GM18867 (cell line): ENCODE data around the gene ICA1L.

ENCODE experiments used
- ATAC-seq: cut with Tn5 transposase; IDR thresholded peaks from one replicate; pipeline ENCODE4 v1.9.1; 2021; ENCODE audit warnings: mild to moderate bottlenecking, moderate library complexity; ENCODE audit not compliant: unreplicated experiment

Gene ICA1L

DNA sequence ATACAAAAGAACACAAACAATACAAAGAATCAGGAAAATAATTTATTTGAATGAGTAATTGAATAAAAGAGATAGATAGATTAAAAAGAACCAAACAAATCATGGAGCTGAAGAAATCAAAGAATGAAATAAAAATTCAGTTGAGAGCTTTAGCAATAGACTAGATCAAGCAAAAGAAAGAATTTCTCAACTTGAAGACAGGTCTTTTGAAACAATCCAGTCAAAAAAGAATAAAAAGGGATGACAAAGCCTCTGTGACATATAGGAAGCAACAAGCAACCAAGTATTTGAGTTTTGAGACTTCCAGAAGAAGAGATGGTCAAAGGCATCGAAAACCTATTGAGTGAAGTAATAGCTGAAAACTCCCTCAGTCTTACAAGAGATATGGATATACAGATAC lies 128.0 kb downstream of the ICA1L start:
- ATAC-seq = no peak

DNA sequence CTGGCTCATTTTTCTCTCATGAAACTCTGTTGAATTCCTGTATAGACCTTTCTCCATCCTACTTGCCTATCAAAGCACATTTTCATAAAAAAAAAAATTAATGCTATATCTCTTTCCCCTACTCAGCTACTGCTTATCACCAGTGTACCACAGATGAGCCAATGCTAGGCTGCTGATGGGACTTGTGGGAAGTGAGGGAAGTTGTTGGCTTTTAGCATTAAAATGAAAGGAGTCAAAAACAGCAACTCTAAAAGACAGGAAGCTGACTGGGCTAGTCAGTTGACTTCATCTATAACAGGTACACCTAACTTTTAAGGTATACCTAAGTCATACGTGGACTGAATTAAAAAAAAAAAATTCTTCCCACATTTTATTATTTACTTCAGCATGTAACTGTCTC lies 134.7 kb downstream of the ICA1L start:
- ATAC-seq = no peak

DNA sequence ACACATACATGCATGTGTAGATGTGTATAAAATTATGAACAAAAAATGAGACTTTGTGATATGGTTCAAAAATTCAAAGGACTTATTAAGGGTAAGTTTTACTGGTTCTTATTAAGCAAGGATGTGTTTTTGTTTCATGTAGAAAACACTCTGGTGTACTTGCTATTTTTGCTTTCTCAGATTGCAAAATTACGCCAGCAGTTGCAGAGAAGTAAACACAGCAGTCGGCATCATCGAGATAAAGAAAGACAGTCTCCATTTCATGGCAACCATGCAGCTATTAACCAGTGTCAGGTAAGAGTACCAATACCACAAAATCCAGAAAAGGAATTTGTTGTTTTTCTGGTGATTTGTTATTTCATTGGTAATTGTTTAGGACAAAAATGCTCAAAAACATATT lies 145.5 kb downstream of the ICA1L start:
- ATAC-seq = no peak

DNA sequence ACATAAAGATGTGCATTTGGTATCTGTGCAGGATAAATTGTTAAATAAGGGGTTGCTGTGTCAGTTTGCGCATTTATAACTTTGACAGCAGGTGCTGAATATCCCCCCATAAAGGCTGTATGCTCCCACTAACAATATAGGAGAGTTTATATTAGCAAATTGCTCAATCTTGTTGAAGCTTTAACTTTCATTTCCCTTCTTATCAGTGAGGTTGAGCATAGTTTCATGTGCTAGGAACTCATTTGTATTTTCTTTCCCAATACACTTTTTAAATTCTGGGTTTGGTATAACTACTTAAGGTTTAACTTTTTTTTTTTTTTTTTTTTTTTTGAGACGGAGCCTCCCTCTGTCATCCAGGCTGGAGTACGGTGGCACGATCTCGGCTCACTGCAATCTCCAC lies 147.8 kb downstream of the ICA1L start:
- no peak for ATAC-seq
